ENCODE measurements around the gene PPP6R1. TPM values are rescaled to one million over a fixed set of nuclear protein-coding genes. Genes with fewer than 3 reads are reported as not detected.

PPP6R1 gene
- total RNA-seq, 1 experiment from 2014 or later, result 70.6 TPM

DNA sequence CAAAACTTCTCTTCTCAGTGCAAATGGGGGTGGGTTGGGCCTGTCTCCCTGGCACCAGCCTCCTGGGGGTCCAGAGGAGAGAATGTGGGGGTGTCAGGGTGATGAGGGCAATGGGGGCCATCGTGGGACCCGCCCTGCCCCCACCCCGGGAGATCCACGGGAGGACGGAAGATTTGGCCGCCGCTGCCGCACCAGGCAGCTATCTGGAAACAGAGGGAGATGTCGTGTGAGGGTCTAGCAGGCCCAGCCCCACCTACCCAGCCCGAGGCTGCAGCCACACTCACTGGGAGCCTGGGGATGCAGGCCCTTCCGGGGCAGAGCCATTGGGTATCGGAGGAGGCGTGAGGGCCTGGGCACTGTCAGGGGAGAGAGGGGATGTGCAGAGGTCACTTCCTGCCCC lies 28.5 kb downstream of the PPP6R1 start:
- H3K27ac Mint-ChIP-seq (ENCODE audit: low read depth, unreplicated experiment), result no peak overlapping the region
- H3K36me3 Mint-ChIP-seq (ENCODE audit: insufficient read depth, unreplicated experiment), result peaks cover 56% of the 10 kb centered on the region
- ChIA-PET CTCF (no interaction called here), POLR2A (no interaction called here)
- H3K9me3 Mint-ChIP-seq (ENCODE audit: unreplicated experiment), result no peaks in the 10 kb centered on the region
- intact Hi-C loops (cut with micrococcal nuclease), result no loop called here
- no peaks in the 10 kb centered on the region for H3K27me3 Mint-ChIP-seq (ENCODE audit: insufficient read depth, unreplicated experiment)
- no TSS peak for BruUV-seq (replicated peaks)
- TF ChIP-seq, protein P1, sequence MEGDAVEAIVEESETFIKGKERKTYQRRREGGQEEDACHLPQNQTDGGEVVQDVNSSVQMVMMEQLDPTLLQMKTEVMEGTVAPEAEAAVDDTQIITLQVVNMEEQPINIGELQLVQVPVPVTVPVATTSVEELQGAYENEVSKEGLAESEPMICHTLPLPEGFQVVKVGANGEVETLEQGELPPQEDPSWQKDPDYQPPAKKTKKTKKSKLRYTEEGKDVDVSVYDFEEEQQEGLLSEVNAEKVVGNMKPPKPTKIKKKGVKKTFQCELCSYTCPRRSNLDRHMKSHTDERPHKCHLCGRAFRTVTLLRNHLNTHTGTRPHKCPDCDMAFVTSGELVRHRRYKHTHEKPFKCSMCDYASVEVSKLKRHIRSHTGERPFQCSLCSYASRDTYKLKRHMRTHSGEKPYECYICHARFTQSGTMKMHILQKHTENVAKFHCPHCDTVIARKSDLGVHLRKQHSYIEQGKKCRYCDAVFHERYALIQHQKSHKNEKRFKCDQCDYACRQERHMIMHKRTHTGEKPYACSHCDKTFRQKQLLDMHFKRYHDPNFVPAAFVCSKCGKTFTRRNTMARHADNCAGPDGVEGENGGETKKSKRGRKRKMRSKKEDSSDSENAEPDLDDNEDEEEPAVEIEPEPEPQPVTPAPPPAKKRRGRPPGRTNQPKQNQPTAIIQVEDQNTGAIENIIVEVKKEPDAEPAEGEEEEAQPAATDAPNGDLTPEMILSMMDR (IDR thresholded peaks at IDR 0.05; ENCODE audit: unreplicated experiment), result no peak
- DNase-seq (ENCODE audit: unreplicated experiment), result no peak
- no peaks in the 10 kb centered on the region for H3K4me1 Mint-ChIP-seq (ENCODE audit: insufficient read depth, unreplicated experiment)
- H3K4me3 Mint-ChIP-seq (ENCODE audit: unreplicated experiment), result no peak overlapping the region

DNA sequence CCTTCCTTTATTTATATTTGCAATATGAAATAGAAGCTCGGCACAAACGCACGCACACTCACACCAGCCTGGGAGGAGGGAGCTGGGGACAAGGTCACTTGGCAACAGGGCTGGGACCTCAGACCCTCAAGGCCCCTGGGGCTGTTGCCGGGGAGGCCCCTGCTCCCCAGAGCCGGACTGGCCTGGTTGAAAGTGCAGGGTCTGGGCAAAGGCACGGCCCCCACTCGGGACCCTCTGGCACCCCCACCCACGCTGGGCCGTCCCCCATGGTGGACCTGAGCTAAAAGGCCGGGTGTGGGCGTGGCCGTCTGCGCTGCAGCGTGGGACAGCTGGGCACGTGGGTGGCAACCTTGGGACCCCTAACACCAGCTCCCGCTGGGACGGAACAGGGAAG lies 29.0 kb downstream of the PPP6R1 start:
- no peak overlapping the region for H3K4me3 Mint-ChIP-seq (ENCODE audit: unreplicated experiment)
- no peaks in the 10 kb centered on the region for H3K4me1 Mint-ChIP-seq (ENCODE audit: insufficient read depth, unreplicated experiment)
- TF ChIP-seq, protein P1 (IDR thresholded peaks at IDR 0.05; ENCODE audit: unreplicated experiment), result no peak
- POLR2A ChIA-PET, result no interaction called here
- peaks cover 54% of the 10 kb centered on the region for H3K36me3 Mint-ChIP-seq (ENCODE audit: insufficient read depth, unreplicated experiment)
- CTCF ChIA-PET, result interaction anchor here (0.6 kb wide), 1 partner anchor 16 kb away, joined by 3 read pairs; no protein-coding TSS in a partner anchor
- H3K9me3 Mint-ChIP-seq (ENCODE audit: unreplicated experiment), result no peaks in the 10 kb centered on the region
- BruUV-seq (replicated peaks), result TSS peak; percentile 90
- intact Hi-C loops (cut with micrococcal nuclease), result no loop called here
- no peak overlapping the region for H3K27ac Mint-ChIP-seq (ENCODE audit: low read depth, unreplicated experiment)
- H3K27me3 Mint-ChIP-seq (ENCODE audit: insufficient read depth, unreplicated experiment), result no peaks in the 10 kb centered on the region
- no peak for DNase-seq (ENCODE audit: unreplicated experiment)

DNA sequence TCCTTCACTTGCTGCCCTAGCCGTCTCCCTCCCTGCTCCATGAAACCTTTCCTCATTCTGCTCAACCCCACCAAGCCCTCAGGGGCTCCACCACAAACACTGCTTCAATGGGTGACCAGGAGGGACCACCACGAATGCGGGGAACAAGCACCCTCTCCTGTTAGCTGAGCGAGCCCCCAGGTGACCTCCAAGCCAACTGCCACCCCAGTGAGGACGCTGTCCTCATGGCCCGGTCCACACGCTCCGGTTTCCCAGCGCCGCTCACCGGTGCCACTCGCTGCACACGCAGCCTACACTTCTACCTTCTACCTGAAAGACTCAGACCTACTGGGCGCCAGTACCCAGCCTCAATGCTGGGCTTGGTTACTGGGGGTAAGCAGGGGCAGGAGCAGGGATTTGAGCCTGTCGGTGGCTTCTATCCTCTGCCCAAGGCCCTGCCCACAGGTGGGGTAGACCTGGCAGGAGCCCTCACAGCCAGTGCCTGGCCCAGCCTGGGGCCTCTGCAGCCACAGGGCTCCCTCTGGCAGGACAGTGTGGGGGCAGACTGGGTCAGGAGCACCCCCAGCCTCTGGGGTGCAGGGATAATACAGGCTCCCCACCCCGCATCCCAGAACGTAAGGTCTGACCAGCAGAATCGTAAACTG lies 29.6 kb downstream of the PPP6R1 start:
- H3K4me1 Mint-ChIP-seq (ENCODE audit: insufficient read depth, unreplicated experiment), result no peaks in the 10 kb centered on the region
- H3K36me3 Mint-ChIP-seq (ENCODE audit: insufficient read depth, unreplicated experiment), result peaks cover 49% of the 10 kb centered on the region
- no peaks in the 10 kb centered on the region for H3K27me3 Mint-ChIP-seq (ENCODE audit: insufficient read depth, unreplicated experiment)
- intact Hi-C loops (cut with micrococcal nuclease), result no loop called here
- no TSS peak for BruUV-seq (replicated peaks)
- CTCF ChIA-PET, result interaction anchor here (0.6 kb wide), 1 partner anchor 17 kb away, joined by 3 read pairs; no protein-coding TSS in a partner anchor
- TF ChIP-seq, protein P1 (IDR thresholded peaks at IDR 0.05; ENCODE audit: unreplicated experiment), result no peak
- POLR2A ChIA-PET, result no interaction called here
- H3K9me3 Mint-ChIP-seq (ENCODE audit: unreplicated experiment), result no peaks in the 10 kb centered on the region
- H3K4me3 Mint-ChIP-seq (ENCODE audit: unreplicated experiment), result no peak overlapping the region
- no peak overlapping the region for H3K27ac Mint-ChIP-seq (ENCODE audit: low read depth, unreplicated experiment)
- DNase-seq (ENCODE audit: unreplicated experiment), result no peak

DNA sequence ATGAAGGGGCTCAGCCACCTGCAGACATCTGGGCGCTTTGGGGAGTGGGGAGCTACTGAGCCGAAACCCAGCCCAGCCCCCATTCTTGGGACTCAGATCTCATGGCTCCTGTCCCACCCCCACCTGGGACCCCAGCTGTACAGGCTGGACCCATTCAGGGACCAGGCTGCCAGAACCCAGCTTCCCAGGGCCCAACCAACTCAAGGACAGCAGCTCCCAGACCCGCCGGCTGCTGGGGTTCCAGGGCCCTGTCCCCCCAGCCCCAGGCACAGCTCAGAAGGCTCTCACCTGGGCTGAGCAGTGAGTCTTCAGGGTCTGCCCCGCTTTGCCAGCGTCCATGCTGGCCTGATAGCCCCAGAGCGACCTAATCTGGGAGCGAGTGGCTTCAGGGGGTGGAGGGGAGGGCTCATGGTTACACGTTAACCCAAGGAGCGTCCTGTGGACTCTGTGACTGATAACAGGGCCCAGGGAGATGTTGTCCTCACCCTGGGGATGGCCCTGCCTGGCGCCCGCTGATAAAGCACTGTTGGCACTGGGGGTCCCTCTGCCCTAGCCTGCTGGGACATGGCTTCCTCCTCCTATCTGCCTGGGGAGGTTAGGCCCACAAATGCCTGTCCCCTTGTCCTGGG lies 30.3 kb downstream of the PPP6R1 start, which contains the start of gene TMEM86B:
TMEM86B (minus strand) TSS at position 361 of the 629 bp plus-strand sequence; CDS start at position 339, 22 bp downstream.
- Mint-ChIP-seq H3K9me3 (ENCODE audit: unreplicated experiment) (no peaks in the 10 kb centered on the region), H3K27ac (ENCODE audit: low read depth, unreplicated experiment) (no peak within 1 kb of the TSS)
- BruUV-seq (replicated peaks), result no TSS peak

More for the DNA sequence above, 30.3 kb downstream of the PPP6R1 start, which contains the start of gene TMEM86B:
- POLR2A ChIA-PET, result interaction anchor here (1.0 kb wide), 1 partner anchor 22 kb away, joined by 3 read pairs; no protein-coding TSS in a partner anchor
- Mint-ChIP-seq H3K4me1 (ENCODE audit: insufficient read depth, unreplicated experiment) (no peaks in the 10 kb centered on the region), H3K27me3 (ENCODE audit: insufficient read depth, unreplicated experiment) (no peaks in the 10 kb centered on the region), H3K36me3 (ENCODE audit: insufficient read depth, unreplicated experiment) (peaks cover 42% of the 10 kb centered on the region), H3K4me3 (ENCODE audit: unreplicated experiment) (no peak within 1 kb of the TSS)
- DNase-seq (ENCODE audit: unreplicated experiment), result no peak
- CTCF ChIA-PET, result interaction anchor here (0.6 kb wide), 2 partner anchors 36 to 87 kb away, joined by 3 read pairs; no protein-coding TSS in a partner anchor
- intact Hi-C loops (cut with micrococcal nuclease), result no loop called here
- TF ChIP-seq, protein P1 (IDR thresholded peaks at IDR 0.05; ENCODE audit: unreplicated experiment), result no peak
